SW480 (cell line): ENCODE data around the gene LBH.
A peak's percentile ranks its signal among the peaks of the same experiment; 100 is the strongest.

ENCODE experiments used
- DNase-seq: peaks from one replicate; pipeline ENCODE4 v3.0.0-alpha.2; 2016; ENCODE audit warnings: low spot score

The LBH gene

DNA sequence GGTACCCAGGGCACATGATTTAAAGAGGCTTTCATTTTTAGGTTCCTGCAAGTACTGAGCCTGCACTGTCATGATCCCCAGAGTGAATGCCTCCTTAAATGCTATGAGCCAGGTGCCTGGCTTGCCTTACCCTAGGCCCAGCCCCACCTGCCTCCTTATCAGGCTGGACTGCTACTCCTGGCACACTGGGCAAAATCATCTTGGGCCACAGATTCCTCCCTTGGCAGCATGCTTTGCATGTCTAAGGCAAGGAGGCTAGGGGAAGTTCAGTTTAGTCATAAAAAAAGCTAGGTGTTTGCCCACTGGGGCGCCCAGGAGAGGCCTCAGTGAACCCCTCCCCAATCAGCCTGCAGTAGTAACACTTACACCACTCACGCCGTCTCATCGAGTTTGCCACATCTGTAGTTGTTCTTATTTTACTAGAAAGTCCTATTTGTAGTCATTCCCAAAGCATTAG lies 45.1 kb downstream of the LBH start:
- no peak for DNase-seq

DNA sequence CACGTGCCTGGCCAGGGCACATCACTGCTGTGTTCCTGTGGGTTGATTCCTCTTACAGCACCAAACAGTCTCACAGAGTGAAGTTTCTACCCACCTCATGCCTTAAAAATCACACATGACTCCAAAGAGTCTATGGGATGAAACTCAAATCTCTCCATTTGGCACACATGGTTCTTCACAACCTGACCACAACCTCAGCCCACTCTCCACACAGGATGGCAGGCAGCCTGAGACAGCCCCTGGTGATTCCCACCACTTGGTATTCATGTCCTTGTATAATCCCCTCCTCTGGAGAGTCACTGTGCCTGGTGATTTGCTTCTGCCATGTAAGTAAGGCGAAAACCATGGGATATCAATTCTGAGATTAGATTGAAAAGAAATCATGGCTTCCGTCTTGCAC lies 46.2 kb downstream of the LBH start:
- no peak for DNase-seq

DNA sequence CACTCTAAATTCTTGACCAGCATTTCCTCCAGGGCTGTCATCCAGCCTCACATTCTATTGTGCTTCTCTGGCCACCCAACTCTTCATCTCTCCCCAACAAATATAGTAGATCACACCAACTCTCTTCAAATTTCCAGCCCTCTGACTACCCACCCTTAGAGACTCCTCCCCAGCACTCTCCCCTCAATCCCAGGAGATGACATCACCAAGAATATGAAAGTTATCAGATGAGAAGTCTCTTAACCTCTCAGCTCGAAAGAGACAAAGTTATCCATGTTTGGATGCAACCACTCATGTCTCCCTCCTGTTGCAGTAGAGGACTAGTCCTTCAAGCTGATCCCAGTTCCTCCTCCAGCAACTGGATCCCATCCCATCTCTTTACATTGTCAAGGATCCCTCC lies 47.1 kb downstream of the LBH start:
- no peak for DNase-seq

DNA sequence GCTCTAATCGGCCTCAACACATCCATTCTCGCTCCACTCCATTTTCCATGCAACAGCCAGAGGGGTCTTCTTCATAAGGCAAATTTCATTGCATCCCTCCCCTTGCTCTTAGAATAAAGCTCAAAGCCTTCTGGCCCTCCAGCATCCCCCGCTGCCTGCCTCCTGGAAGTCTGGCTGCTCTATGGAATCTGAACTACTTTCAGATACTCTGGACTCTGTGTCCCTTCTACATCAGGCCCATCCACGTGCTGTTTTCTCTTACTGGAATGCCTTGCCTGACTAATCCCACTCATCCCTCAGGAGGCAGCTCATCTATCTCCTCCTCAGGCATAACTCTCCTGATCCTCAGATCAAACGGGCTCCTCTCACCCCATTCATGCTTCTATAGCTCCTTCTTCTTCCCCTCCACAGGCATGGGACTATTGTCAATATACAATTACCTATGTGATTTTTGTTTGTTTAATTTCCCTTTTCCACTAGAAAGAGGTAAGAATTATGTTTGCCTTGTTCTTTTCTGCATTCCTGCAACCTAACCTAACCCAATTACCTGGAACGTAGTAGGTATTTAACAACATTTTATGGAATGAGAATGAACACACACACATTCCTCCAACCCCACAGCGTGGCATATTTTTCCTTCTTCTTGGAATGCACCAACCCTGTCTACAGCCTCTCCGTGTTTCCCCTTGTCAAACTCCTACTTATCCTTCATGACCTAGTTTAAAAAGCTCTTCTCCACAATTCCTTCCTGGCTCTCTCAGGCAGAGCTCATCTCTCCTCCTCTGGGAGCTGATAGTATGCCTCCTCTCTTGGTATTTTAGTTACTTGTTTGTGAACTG lies 49.5 kb downstream of the LBH start:
- DNase-seq, result no peak

DNA sequence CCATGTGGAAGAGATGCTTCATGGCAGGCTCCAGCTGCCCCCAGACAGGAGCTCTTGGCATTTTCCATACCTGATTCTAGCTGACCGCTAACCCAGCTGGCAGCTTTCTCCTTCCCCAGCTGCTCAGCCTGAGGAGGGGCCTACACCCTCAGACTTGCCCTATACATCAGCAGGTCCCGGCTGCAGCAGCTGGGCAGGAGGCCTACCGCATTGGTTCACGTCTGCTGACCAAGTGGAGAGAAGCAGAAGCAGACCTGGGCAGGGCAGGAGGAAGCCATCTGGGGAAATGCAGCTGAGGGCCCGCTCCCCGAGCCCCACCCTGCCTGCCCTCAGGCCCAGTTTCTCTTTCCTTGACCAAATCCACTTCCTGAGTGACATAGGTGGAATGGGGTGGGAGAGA lies 50.7 kb downstream of the LBH start:
- DNase-seq, result no peak

DNA sequence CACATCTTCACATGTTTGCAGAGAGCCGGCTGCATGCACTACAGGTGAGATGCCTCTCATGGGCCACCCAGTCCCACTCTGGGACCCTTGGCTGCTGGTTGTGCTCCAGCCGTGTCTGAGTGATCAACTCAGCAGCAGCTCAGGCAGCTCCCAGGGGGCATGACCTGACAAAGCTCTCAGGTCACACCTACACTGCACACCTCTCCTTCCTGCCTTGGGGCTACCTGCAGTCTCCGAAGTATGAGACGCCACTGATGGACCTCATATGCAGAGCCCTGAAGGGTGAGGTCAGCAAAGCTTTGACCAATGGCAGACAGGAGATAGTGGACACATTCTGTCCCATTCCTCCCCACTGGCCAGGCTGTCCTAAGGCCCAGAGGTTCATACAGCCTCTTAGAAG lies 51.4 kb downstream of the LBH start:
- no peak for DNase-seq

DNA sequence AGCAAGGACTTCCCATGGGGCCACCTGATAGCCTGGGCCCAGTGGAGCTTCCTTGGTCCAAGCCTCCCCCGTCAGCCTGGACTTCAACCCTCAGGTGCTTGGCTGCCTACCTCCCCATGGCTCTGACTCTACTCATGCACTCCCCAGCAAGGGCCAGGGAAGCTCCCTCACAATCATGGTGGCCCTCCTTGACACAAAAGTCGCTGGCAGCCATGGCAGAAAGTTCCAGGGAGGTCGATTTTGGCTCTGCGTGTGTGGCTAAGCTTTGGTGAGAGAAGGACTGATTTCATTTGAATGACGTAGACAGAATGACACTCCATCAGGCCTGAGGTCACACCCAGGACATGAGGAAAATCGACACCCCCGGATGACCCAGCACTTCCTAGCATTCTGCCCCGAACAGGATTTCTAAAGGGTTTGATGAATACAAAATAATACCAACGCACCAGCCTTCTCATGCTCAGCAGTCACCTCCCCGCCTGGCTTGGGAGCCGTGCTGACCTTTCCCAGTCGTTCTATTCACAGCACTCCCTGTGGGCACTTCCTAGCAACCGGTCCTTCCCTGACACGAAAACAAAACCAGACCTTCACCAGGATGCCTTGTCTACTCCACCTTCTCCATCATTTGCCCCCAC lies 52.7 kb downstream of the LBH start:
- no peak for DNase-seq

DNA sequence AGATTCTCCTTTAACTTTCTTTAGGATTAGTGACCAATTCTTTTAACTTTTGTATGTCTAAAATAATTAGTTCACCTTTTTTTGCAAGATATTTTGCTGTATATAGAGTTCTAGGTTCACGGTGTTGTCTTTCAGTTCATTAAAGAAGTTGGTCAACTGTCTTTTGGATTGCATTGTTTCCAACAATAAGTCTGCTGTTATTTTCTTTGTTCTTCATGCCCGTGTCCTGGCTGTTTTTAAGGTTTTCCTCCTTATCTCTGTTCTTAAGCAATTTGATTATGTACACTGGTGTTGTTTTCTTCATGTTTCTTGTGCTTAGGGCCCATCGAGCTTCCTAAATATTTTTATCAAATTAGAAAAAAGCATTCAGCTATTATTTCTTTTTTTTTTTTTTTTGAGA lies 54.4 kb downstream of the LBH start:
- DNase-seq, result no peak

DNA sequence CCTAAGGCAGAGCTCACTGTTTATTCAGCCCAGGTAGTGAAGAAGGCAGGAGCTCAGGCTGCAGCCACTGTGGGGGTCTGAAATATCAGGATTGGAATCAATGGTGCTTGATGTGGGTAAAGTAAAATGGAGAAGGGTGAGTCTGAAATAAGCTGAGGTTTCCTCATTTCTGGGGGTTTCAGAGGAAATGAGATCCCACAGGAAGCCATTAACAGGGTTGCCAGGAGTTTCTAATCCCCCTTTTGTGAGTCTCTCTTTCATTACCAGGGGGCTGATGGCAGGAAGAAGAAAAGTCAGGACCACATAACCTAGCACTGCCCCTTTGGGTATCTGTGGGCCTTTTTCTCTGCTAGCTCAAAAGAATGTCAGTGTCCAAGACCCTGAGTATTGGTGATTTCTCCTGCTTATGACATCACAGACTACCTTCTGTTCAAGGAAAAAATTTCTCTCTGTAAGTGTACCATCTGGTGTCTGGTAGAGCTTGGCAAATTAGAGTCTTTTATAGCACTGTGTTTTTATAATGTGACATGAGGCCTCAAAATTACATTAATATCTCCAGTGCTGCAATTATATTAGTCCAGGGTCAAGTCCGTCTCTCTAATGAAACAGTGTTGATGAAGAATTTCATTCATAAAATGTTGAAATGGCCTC lies 56.0 kb downstream of the LBH start:
- DNase-seq, result no peak

DNA sequence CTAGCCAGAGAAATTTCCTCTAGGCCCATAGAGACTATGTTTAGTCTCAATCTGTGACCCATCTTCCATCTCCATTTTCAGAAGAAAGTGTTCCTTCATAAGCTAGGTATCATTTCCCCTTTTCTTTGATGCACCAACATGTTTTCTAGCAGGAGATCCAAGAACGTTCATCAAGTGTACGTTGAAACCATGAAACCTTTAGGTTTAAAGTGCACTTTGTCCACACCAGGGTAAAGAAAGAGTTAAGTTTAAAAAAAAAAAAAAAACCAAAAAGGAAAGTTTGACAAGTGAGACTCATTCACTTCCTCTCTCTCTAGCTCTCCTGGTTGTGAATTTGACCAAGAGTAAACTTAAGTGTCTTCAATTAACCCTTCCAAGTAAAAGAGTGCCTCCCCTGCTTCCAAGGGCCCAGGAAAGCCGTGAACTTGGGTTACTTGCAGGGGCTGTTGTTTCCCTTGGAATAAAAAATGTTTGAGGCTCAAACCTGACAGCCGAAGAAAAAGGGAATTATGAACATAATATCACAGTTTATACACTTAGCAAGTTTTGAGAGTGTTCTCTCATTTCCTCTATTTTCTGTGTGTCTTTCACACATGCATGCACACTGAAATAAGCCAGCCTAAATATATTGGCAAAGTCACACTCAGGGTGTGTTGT lies 56.7 kb downstream of the LBH start:
- no peak for DNase-seq

DNA sequence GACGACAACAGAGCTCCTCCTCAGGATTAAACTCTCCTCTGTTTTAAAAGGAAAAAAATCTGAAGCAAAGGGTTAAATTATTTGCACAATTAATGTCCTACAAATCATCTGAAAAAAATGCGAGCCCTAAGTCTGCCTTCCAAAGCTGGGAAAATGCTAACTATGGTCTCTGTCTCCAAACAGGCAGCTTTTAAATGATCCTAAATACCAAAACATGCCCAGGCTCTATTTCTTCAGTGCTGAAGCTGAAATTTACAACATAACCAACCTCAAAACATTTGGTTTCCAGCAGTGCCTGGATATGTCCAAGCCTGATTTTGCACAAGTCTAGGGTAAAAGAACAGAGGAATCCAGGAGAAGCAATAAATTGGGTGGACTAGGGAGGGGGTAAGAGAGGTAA lies 57.2 kb downstream of the LBH start:
- DNase-seq, result no peak

DNA sequence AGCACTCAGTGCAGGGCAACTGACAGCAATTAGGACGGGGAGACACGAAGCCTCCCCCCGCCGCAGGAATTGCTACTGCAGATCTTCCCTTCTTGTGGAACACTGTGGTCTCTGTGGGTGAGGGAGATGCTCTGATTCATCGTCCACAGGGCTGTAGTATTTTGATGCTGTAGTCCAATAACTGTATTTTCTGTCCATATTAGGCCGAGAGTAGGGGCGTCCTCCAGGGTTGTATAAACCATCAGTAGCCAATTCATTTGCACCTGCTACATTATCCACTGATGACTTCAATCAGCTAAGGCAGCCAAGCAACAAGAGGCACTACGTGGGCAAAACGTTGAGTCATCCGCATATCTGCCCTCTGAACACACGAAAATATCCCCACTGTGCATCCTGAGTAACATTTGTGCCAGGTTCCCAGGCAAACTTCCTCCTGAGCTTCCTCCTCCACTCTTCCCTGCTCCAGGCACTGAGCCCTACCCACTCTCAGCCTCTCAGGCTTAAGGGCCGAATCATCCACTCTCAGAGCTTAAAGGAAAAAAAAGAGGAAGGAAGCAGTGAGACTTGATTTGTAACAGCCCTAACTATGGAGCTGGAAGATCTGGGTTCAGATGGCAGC lies 62.1 kb downstream of the LBH start:
- DNase-seq, result peak; percentile 75

DNA sequence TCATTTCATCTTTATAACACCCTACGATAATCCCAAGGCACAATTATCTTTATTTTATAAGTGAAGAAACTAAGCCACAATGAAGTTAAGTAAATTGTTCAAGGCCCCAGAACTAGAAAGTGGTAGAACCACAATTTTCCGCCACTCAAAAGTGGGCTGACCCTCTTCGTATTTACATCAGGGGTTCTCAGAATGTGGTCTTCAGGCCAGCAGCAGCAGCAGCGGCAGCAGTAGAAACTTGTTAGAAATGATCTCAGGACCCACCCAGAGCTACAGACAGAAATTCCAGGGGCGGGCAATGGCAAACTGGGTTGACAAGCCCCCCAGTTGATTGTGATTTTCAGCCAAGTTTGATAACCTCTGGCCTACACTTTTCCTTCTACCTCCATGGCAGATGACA lies 62.8 kb downstream of the LBH start:
- DNase-seq, result no peak

DNA sequence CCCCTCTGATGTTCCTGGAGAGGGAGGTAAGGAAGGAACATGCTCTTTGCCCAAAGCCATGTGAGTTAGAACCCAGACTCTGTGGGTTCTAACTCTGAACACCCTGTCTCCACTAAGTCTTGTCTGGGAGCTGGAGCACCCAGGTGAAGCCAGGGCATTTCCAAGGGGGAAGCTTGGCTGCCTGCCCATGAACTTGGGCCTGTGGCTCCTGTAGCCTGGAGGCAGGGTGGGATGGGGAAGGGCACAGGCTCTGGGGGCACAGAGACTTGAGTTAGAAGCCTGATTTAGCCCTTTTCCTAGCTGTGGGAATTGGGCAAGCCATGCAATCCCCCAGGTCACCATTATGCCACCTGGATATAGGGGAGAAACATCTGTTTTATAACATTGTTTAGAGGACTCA lies 65.2 kb downstream of the LBH start:
- DNase-seq, result no peak

DNA sequence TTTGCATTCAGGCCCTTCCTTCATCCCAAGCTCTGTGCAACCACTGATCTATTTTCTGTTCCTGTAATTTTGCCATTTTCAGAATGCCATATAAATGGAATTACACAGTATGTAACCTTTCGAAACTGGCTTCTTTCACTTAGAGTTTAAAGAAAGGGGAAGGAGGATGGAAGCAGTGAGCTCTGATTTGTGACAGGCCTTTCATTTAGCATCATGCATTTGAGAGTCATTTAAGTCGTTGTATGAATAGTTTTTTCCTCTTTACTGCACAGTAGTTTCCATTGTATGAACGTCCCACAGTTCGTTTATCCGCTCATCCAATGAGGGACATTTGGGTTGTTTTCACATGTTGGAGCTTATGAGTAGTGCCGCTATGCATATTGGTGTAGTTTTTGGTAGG lies 67.0 kb downstream of the LBH start:
- DNase-seq, result no peak

DNA sequence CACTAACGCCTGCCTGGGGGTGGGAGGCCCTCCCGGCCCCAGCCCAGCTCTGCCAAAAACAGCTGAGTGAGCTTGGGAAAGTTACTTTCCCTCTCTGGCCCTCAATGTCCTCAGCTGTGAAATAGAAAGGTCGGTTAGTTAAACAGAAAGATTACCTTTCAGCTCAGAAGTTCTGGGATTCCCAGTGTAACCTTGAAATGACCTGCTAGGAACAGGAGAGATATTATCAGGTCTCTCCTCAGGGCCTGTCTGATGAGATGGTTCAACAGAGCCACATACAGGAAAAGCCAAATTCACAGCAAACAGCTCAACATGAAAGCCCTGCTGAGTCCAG lies 68.8 kb downstream of the LBH start:
- DNase-seq, result no peak

DNA sequence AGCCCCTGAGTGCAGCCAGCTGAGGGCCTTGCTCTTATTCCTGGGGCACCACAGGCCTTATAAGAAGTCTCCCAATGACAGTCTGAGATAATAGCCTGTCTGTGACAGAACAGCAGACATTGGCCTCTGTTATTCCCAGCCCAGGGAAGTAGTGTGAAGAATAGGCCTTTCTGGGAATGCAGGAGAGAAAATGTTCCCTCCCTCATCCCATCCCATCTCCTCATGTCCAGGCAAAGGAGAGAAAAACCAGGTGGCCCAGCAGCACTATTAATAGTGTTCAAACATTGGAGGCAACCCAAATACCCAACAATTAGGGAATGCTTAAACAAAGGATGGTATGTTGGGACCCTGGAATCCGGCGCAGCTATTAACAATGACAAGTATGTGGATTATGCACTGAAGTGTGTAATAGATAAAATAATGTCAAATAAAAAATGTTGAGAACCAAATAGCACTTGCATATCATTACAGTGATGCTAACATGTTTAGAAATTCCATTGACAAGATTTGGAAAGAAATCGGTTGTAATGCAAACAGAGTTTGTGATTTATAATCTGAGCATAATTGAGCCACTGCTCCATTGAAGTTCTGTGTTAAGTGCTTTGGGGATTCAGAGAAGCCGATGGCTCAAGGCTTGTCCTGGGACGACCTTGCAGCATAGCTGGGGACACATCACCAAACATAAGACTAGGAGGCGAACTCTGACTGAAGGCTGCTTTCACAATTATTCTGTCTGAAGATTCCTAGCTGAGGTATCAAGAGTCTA lies 69.3 kb downstream of the LBH start:
- no peak for DNase-seq

DNA sequence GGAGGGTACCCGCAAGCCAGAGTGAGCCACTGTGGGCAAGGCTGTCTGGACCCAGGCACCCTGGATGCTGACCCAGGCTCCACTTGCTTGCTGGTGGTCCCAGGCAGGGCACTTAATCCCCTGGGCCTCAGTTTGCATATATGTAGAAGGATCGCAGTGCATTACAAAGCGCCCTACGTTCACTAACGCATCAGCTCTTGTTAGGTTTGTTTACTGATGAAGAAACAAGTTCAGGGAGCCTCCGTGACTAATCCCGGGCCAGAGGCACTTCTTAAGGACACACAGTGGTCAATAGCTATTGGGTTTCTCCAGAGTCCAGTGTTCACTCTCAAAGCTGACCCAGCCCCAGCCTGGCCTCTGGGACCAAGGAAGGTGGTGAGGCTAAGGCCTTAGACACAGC lies 70.2 kb downstream of the LBH start:
- DNase-seq, result no peak

DNA sequence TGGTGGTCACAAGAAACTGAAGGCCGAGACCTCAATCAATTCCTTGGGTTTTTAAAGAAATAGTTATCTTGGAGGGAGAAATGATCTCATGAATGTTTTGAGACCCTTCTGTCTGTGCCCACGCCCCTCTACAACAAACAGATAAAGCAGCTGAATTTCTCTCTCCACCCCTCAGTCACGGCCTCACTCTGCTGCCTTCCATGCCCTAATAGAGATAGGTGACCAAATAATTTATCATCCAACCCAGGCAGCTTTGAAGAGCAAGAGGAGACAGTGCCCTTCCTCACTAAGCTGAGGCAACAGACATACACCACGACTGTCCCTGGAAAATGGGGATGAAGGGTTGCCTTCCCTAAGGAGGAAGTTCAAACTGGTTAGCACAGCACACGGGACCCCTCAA lies 71.2 kb downstream of the LBH start:
- no peak for DNase-seq

DNA sequence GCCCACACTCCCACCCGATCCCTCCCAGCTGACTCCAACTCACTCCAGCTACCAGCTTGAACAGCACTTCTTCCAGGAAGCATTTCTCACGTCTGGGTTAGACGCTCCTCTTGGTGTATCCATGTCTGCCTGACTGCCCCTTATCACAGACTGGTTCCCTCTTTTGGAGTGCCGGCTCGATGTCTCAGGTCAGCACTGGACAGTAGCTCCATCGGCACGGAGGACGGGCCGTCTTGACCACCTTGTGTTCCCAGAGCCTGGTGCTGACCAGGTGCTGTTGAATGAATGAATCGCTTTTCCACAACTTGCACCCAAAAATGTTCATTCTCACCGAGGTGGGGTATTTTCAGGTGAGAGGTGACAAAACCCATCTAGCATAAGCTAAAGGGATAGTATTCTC lies 71.8 kb downstream of the LBH start:
- DNase-seq, result no peak

DNA sequence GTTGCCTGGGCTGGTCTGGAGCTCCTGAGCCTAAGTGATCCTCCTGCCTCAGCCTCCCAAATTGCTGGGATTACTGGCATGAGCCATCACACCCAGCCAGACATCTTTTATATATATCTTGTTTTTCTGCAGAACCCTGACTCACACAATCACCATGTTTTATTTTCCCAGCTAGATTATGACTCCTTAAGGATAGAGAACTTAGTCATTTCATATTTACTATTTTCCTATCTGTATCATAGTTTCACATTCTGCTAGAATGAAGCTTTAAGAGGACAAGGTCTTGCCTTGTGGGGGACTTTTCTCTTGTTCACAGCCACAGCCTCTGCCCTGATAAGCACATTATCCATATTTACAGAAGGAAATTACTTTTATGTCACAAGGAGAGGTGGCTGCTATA lies 73.9 kb downstream of the LBH start:
- no peak for DNase-seq

DNA sequence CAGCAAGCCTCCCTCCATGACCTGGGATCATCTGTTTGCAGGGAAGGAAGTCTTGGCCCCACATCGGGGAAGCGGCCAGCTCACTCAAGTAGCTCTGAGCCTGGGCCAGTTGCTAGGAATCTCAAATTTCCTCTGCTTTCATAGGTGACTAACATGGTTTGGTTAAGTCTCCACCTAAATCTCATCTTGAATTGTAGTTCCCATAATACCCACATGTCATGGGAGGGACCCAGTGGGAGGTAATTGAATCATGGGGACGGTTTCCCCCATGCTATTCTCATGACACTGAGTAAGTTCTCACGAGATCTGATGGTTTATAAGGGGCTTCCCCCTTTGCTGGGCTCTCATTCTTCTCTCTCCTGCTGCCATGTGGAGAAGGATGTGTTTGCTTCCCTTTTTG lies 75.2 kb downstream of the LBH start:
- no peak for DNase-seq
